Activated CD4-positive, alpha-beta memory T cell treated with anti-CD3 and anti-CD28 coated beads for 36 hours (primary cell): Measurements from ENCODE around the gene GPR82. TPM values are rescaled to one million over a fixed set of nuclear protein-coding genes. Genes with fewer than 3 reads are reported as not detected.
A peak's percentile ranks its signal among the peaks of the same experiment; 100 is the strongest.
"Not testable (repeated sequence)": the region's sequence is repeated elsewhere in the genome, so short reads cannot be mapped to it uniquely, and the experiment has no call there.

Source experiments
- CTCF ChIA-PET: fragments of 350-600 bp; sonication (Branson Sonifier 250); formaldehyde crosslinking; loops from one replicate; lab custom pipeline; 2021; ENCODE audit warnings: antibody characterized with exemption, inconsistent platforms; lab: Charles Lee
- POLR2A ChIA-PET: fragments of 350-600 bp; sonication (Branson Sonifier 250); formaldehyde crosslinking; loops from one replicate; lab custom pipeline; 2021; ENCODE audit warnings: antibody characterized with exemption; lab: Charles Lee
- DNase-seq: peaks from one replicate; pipeline ENCODE4 v3.0.0-alpha.2; 2020
- H3K27ac Mint-ChIP-seq: one replicate; pipeline ENCODE4 v1.8.0; 2021; ENCODE audit warnings: mixed read lengths
- H3K27me3 Mint-ChIP-seq: one replicate; pipeline ENCODE4 v1.8.0; 2021; ENCODE audit warnings: mixed read lengths
- H3K36me3 Mint-ChIP-seq: one replicate; pipeline ENCODE4 v1.8.0; 2021; ENCODE audit warnings: mixed read lengths
- H3K4me1 Mint-ChIP-seq: one replicate; pipeline ENCODE4 v1.8.0; 2021; ENCODE audit warnings: low read depth, mixed read lengths
- H3K4me3 Mint-ChIP-seq: one replicate; pipeline ENCODE4 v1.8.0; 2021; ENCODE audit warnings: mild to moderate bottlenecking, mixed read lengths
- H3K9me3 Mint-ChIP-seq: one replicate; pipeline ENCODE4 v1.8.0; 2021; ENCODE audit warnings: mixed read lengths
- intact Hi-C: fragments of 100-400 bp; cut with micrococcal nuclease; formaldehyde crosslinking; loops from one replicate; pipeline ENCODE4 v1.15.1; 2023
- total RNA-seq, 2 experiments: library from RNA; stranded (reverse); gene quantifications; one replicate each; pipeline ENCODE4 v1.2.3, GENCODE V29; 2021

Gene GPR82, protein sequence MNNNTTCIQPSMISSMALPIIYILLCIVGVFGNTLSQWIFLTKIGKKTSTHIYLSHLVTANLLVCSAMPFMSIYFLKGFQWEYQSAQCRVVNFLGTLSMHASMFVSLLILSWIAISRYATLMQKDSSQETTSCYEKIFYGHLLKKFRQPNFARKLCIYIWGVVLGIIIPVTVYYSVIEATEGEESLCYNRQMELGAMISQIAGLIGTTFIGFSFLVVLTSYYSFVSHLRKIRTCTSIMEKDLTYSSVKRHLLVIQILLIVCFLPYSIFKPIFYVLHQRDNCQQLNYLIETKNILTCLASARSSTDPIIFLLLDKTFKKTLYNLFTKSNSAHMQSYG
- under 1 TPM; 0.07 to 0.19 TPM for total RNA-seq

DNA sequence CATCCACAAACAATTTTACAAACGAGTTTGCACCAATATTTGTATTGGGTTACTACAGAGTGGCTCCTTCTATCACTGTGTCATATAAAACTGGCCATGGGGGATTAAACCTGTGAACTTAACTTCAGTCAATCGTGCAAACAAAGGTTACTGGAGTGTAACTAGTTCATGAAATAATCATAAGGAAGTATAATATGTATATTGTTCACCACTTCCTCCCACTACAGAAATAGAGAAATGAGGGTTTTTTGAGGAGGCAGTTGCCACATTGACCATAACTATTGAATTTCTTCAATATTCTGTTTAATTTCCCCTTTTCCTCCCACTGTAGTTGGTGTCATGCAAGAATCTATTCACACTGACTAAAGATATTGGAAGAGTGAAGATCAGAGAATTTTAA, at the start of gene GPR82:
Gene GPR82, plus strand, starts transcription at position 356 of the 400 bp plus-strand sequence. CDS start 2,846 bp downstream, outside the sequence.
- peaks cover 11% of the 10 kb centered on the region for H3K9me3 Mint-ChIP-seq
- intact Hi-C loops: loop anchor here (2.0 to 5.0 kb wide), 3 partner anchors 21 to 57 kb away; partner anchors contain the start of gene GPR34
- peaks cover 18% of the 10 kb centered on the region for H3K36me3 Mint-ChIP-seq
- DNase-seq: no peak
- no peak within 1 kb of the TSS for H3K27ac Mint-ChIP-seq
- H3K4me1 Mint-ChIP-seq: peaks cover 50% of the 10 kb centered on the region
- POLR2A ChIA-PET: no interaction called here
- CTCF ChIA-PET: no interaction called here
- H3K4me3 Mint-ChIP-seq: no peak within 1 kb of the TSS
- H3K27me3 Mint-ChIP-seq: no peaks in the 10 kb centered on the region

DNA sequence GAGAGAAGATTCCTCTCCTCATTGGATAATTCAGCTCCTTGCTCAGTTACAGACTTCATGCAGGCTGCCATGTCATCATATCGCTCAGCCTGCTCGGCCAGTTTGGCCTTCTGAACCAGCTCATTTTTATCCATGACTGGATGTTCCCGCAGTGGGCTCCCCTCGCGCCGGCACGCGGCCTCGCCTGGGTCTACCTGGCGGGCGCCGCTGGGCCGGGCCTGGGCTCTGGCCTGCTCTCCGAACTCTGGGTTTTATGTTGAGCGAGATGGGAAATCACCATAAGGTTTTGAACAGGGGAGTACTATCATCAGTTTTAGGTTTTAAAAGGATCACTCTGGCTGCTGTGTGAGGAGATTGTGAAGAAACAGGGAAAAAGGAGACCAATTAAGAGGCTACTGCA, 47.6 kb upstream of the GPR82 start:
- H3K4me1 Mint-ChIP-seq: peaks cover 22% of the 10 kb centered on the region
- POLR2A ChIA-PET, H3K9me3 Mint-ChIP-seq, H3K27me3 Mint-ChIP-seq, H3K4me3 Mint-ChIP-seq, DNase-seq, CTCF ChIA-PET, H3K27ac Mint-ChIP-seq, H3K36me3 Mint-ChIP-seq, intact Hi-C loops: not testable (repeated sequence)

DNA sequence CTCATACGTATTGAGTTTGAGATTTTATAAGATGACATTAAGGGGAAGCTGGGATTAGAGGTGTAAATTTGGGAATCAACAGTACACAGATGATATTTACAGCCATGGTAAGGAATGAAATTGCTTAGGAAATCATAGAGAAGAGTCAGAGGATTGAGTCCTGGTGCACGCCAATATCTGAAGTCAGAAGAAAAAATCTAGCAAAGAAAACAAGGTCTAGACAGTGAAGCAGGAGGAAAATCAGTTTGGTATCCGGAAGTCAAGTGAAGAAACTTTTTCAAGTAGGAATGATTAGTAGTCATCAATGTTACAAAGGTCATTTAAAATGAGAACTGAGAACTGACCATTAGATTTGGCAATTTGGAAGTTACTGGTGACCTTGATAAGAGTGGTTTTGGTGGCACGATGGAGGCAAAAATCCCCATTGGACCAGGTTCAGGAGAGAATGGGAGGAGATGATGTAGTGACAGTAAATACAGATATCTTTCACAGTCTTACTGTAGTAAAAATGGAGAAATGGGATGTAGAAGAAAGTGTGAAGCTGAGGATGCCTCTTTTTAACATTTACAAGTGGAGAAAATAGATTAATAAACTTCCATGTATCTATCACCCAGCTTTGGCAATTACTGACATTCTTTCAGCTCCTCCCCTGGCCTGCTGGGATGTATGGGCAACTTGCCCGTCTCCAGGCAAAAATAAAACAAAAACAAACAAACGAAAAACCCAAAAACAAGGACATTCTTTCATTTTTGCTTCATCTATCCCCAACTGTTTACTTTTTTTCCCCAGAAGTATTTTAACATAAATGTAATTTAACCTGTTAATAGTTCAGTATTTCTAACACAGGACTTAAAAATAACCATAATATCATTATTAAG, 46.6 kb upstream of the GPR82 start:
- H3K27ac Mint-ChIP-seq: no peak overlapping the region
- H3K4me3 Mint-ChIP-seq: no peak overlapping the region
- peaks cover 15% of the 10 kb centered on the region for H3K4me1 Mint-ChIP-seq
- ChIA-PET CTCF (no interaction called here), POLR2A (no interaction called here)
- intact Hi-C loops: no loop called here
- peaks cover 8% of the 10 kb centered on the region for H3K36me3 Mint-ChIP-seq
- no peaks in the 10 kb centered on the region for H3K9me3 Mint-ChIP-seq
- no peak for DNase-seq
- no peaks in the 10 kb centered on the region for H3K27me3 Mint-ChIP-seq

DNA sequence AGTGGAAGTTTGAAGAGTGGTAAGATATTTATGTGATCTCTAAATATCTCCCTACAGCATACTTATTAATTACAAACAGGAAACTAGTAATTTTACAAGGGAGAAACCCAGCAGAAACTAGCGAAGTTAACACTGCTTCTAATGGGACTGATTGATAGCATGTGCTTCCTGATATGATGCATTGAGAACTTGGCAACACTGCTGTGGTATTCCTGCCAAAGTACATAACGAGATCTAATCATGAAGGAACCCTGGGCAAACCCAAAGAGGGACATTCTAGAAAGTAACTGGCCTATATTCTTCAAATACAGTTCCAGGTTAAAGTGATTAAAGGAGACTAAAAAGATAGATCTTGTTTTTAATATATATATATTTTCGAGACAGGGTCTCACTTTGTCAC, 39.8 kb upstream of the GPR82 start:
- ChIA-PET POLR2A (no interaction called here), CTCF (no interaction called here)
- DNase-seq: no peak
- H3K4me3 Mint-ChIP-seq: no peak overlapping the region
- intact Hi-C loops: no loop called here
- H3K36me3 Mint-ChIP-seq: no peaks in the 10 kb centered on the region
- no peak overlapping the region for H3K27ac Mint-ChIP-seq
- H3K4me1 Mint-ChIP-seq: peaks cover 19% of the 10 kb centered on the region
- H3K9me3 Mint-ChIP-seq: no peaks in the 10 kb centered on the region
- H3K27me3 Mint-ChIP-seq: no peaks in the 10 kb centered on the region

DNA sequence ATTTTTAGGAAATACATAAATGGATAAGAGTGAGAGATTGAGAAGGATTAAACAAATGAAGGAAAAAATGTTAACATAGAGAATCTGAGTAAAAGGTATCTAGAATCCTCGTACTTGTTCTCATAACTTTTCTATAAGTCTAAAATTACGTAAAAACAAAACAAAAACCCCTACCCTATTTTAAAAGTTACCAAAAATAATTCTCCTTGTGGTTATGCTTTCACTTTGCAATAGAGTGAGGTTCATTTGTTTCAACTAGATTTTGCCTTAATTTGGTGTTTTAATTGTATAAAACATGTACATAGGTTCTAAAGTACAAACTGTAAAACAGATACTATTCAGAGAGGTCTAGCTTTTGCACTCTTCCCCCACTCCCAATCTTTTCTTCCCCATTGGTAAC, 39.0 kb upstream of the GPR82 start:
- Mint-ChIP-seq H3K4me3 (no peak overlapping the region), H3K4me1 (peaks cover 22% of the 10 kb centered on the region), H3K9me3 (no peaks in the 10 kb centered on the region), H3K27me3 (no peaks in the 10 kb centered on the region), H3K27ac (no peak overlapping the region), H3K36me3 (no peaks in the 10 kb centered on the region)
- intact Hi-C loops: loop anchor here (5.0 kb wide), 1 partner anchor 37 kb away; the partner anchor contains the start of gene GPR82
- no peak for DNase-seq
- POLR2A ChIA-PET: no interaction called here
- CTCF ChIA-PET: no interaction called here

DNA sequence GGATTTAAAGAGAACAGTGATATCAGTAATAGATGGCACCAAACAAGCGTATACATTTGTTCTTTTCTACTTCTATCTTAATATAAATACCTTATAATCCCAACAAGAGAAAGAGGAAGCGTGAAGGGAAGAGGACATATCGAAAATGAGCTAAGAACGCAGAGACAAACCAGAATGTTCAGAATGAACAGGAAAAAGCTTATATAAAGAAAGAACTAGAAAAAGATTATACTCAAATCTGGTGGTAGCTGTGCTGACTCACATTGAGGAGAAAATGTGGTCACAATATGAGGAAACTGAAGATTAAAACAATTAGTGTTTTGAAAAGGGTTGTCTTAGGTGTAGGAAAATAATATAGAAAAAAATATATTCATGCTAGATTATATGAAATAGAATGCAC, 37.2 kb upstream of the GPR82 start:
- Mint-ChIP-seq H3K27me3 (no peaks in the 10 kb centered on the region), H3K9me3 (no peaks in the 10 kb centered on the region), H3K4me1 (peaks cover 22% of the 10 kb centered on the region), H3K4me3 (no peak overlapping the region), H3K27ac (no peak overlapping the region), H3K36me3 (no peaks in the 10 kb centered on the region)
- intact Hi-C loops: loop anchor here (5.0 kb wide), 1 partner anchor 36 kb away; the partner anchor contains the start of gene GPR82
- ChIA-PET POLR2A (no interaction called here), CTCF (no interaction called here)
- no peak for DNase-seq

DNA sequence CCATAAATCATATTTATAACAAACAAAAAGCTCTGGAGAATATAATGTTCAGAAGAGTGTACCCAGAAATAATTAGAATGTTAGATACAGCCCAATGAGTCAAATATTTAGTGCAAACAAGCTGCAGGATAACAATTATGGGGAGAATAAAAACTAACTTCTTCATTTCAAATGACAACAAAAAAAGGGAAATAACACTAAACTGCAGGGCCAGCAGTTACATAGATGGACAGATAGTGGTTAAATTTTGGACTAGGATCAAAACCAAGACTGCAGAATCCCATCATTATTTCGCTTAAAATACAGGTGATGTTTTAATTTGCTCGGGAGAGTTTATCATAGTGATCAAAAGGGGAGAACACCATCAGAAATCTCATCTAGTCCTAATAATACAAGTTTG, 35.8 kb upstream of the GPR82 start:
- ChIA-PET POLR2A (no interaction called here), CTCF (interaction anchor here (0.6 kb wide), 1 partner anchor 94 kb away, joined by 3 read pairs; no protein-coding TSS in a partner anchor)
- peaks cover 30% of the 10 kb centered on the region for H3K4me1 Mint-ChIP-seq
- H3K27me3 Mint-ChIP-seq: no peaks in the 10 kb centered on the region
- no peak overlapping the region for H3K4me3 Mint-ChIP-seq
- no peaks in the 10 kb centered on the region for H3K36me3 Mint-ChIP-seq
- no peak overlapping the region for H3K27ac Mint-ChIP-seq
- H3K9me3 Mint-ChIP-seq: no peaks in the 10 kb centered on the region
- DNase-seq: no peak
- intact Hi-C loops: loop anchor here (5.0 kb wide), 1 partner anchor 34 kb away; the partner anchor contains the start of gene GPR82

DNA sequence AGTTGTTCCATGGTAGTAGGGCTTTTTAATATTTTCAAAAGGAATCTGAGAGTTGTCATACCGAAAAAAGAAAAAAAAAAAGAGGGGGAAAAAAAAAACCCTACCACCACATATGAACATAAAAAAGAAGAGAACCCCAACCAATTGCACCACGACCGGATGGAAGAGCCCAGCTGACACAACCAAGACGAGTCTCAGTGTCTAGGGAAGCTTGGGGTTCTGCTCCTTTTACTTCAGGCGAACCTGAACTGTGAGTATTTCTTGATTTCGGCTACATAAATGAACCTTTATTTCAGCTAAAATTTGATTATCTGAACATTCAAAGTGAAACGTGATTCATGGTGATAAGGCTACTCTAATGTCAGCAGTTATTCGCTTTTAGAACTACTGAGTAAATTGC, 35.1 kb upstream of the GPR82 start, which contains the start of gene GPR34:
Gene GPR34, plus strand, starts transcription at position 139 of the 400 bp plus-strand sequence. CDS start 6,661 bp downstream, outside the sequence.
- Mint-ChIP-seq H3K36me3 (no peaks in the 10 kb centered on the region), H3K27ac (no peak within 1 kb of the TSS), H3K27me3 (no peaks in the 10 kb centered on the region), H3K4me3 (no peak within 1 kb of the TSS), H3K4me1 (peaks cover 35% of the 10 kb centered on the region), H3K9me3 (no peaks in the 10 kb centered on the region)
- DNase-seq: peak; percentile 38
- CTCF ChIA-PET: interaction anchor here (0.6 kb wide), 1 partner anchor 93 kb away, joined by 3 read pairs; no protein-coding TSS in a partner anchor
- intact Hi-C loops: loop anchor here (5.0 kb wide), 1 partner anchor 33 kb away; the partner anchor contains the start of gene GPR82
- POLR2A ChIA-PET: no interaction called here

DNA sequence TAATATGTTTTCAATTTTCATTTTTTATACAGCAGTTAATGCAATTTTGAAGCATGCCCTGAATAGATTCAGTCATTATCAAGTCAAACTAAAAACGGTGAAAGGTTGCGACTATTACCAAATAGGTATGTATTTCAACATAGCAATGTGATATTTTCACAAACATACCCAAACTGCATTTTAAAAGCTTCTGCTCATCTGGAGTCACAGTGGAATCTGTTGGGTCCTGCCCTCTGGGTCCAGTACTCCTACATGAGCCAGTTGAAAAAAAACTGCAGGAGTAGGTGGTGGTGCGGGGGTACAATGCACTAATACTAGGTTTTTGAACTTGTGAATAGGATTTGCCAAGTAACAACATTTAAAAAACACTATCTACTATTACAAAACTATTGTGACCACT, 34.3 kb upstream of the GPR82 start:
- no peaks in the 10 kb centered on the region for H3K9me3 Mint-ChIP-seq
- no peak overlapping the region for H3K4me3 Mint-ChIP-seq
- H3K27ac Mint-ChIP-seq: no peak overlapping the region
- H3K4me1 Mint-ChIP-seq: peaks cover 40% of the 10 kb centered on the region
- no peak for DNase-seq
- H3K27me3 Mint-ChIP-seq: no peaks in the 10 kb centered on the region
- no peaks in the 10 kb centered on the region for H3K36me3 Mint-ChIP-seq
- intact Hi-C loops: loop anchor here (5.0 kb wide), 1 partner anchor 33 kb away; the partner anchor contains the start of gene GPR82
- POLR2A ChIA-PET: no interaction called here
- CTCF ChIA-PET: no interaction called here

DNA sequence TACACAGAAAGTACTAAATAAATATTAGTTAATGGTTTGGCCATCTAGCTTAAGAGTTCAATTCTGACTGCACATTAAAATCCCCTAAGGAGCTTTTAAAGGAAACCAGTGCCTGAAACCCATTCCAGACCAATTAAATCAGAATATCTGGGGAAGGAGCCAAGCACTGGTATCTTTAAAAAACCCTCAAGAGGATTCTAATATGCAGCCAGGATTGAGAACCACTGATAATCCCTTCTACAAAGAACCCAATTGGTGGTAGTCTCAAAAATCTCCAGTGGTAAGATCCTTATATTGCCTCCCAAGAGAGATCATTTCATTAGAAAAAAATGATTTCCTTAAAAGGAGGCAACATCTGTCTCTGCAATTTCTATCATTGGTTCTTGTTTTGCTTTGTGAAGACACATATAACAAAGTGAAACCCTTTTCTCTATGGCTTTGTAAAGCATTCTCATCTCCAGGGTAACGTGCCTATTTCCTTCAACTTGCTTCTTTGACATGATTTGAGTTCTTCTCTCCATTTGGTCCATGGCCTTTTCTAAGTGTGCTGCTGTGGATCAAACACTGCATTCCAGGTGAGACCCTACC, 31.7 kb upstream of the GPR82 start:
- ChIA-PET POLR2A (no interaction called here), CTCF (no interaction called here)
- H3K36me3 Mint-ChIP-seq: peaks cover 6% of the 10 kb centered on the region
- H3K4me3 Mint-ChIP-seq: no peak overlapping the region
- H3K4me1 Mint-ChIP-seq: peaks cover 40% of the 10 kb centered on the region
- H3K9me3 Mint-ChIP-seq: no peaks in the 10 kb centered on the region
- no peak for DNase-seq
- H3K27ac Mint-ChIP-seq: no peak overlapping the region
- no peaks in the 10 kb centered on the region for H3K27me3 Mint-ChIP-seq
- intact Hi-C loops: no loop called here

DNA sequence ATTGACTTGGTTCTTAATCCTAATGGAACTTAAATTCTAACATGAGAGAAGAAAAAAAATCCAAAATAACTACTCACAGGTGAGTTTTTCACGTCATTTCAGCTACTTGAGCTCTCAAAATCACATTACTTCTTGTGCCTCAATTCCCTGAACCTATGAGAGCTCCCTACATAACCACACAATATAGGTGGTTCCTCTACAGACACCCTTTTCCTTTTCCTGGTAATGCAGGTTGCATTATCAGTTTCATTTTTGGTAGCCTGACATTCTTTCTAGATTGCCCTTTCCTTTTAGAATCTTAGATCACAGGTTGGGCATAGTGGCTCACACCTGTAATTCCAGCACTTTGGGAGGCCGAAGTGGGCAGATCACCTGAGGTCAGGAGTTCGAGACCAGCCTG, 31.0 kb upstream of the GPR82 start:
- CTCF ChIA-PET: no interaction called here

DNA sequence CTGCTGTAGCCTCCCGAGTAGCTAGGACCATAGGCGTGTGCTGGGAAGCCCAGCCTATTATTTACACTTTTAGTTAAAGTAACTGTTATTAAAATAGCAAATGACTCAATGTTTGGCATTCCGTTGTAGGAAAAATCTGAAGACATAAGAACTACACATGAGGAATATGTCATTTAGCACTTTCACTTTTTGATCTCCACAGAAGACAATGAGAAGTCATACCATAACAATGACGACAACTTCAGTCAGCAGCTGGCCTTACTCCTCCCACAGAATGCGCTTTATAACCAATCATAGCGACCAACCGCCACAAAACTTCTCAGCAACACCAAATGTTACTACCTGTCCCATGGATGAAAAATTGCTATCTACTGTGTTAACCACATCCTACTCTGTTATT, 28.6 kb upstream of the GPR82 start:
- ChIA-PET POLR2A (no interaction called here), CTCF (no interaction called here)

More for the DNA sequence above, 31.0 kb upstream of the GPR82 start:
- Mint-ChIP-seq H3K27ac (no peak overlapping the region), H3K36me3 (peaks cover 7% of the 10 kb centered on the region), H3K4me3 (no peak overlapping the region), H3K27me3 (no peaks in the 10 kb centered on the region), H3K4me1 (peaks cover 37% of the 10 kb centered on the region), H3K9me3 (no peaks in the 10 kb centered on the region)
- POLR2A ChIA-PET: no interaction called here
- DNase-seq: no peak
- intact Hi-C loops: no loop called here

More for the DNA sequence above, 28.6 kb upstream of the GPR82 start:
- Mint-ChIP-seq H3K4me3 (no peak overlapping the region), H3K4me1 (peaks cover 26% of the 10 kb centered on the region), H3K9me3 (no peaks in the 10 kb centered on the region), H3K36me3 (peaks cover 7% of the 10 kb centered on the region), H3K27ac (no peak overlapping the region), H3K27me3 (no peaks in the 10 kb centered on the region)
- DNase-seq: peak; percentile 54
- intact Hi-C loops: no loop called here
